HepG2 (cell line): ENCODE results near the gene UNC13D. TPM values are rescaled to one million over a fixed set of nuclear protein-coding genes. Genes with fewer than 3 reads are reported as not detected.

ENCODE experiments used
- CREM ChIP-seq, 2 experiments: sonication (generic) in 1 of 2; formaldehyde crosslinking in 1 of 2; IDR thresholded peaks; 2 replicates each; pipeline versions ENCODE4 v1.4.0 to v1.6.1; 2016 to 2020; ENCODE audit warnings: antibody characterized with exemption in 1 of 2, mild to moderate bottlenecking in 1 of 2, missing genetic modification reagents in 1 of 2
- ETV5 ChIP-seq: IDR thresholded peaks from 2 replicates; pipeline ENCODE4 v1.6.1; 2018; ENCODE audit warnings: missing biosample characterization, missing genetic modification reagents, inconsistent platforms, borderline replicate concordance
- GZF1 ChIP-seq: sonication (generic); formaldehyde crosslinking; IDR thresholded peaks from 2 replicates; pipeline ENCODE4 v1.5.1; 2020; ENCODE audit warnings: mild to moderate bottlenecking, missing genetic modification reagents
- KLF11 ChIP-seq: IDR thresholded peaks from 2 replicates; pipeline ENCODE4 v1.6.1; 2016; ENCODE audit warnings: missing compliant biosample characterization
- KLF16 ChIP-seq, 2 experiments: sonication (generic) in 1 of 2; formaldehyde crosslinking in 1 of 2; IDR thresholded peaks; 2 replicates each; pipeline versions ENCODE4 v1.6.1 to v1.8.0; 2016 to 2023; ENCODE audit warnings: missing genetic modification reagents in 2 of 2, missing compliant biosample characterization in 1 of 2
- PHF5A ChIP-seq: IDR thresholded peaks from one replicate; pipeline ENCODE4 v1.6.1; 2018; ENCODE audit warnings: low read depth, missing genetic modification reagents; ENCODE audit not compliant: unreplicated experiment
- SPEN ChIP-seq: sonication (generic); formaldehyde crosslinking; IDR thresholded peaks from 2 replicates; pipeline ENCODE4 v1.5.1; 2020; ENCODE audit warnings: low read depth, mild to moderate bottlenecking, missing genetic modification reagents
- TBL1XR1 ChIP-seq: fragments of 150-350 bp; IDR thresholded peaks from 2 replicates; pipeline ENCODE4 v1.6.1; 2014; ENCODE audit warnings: borderline replicate concordance, low read length; ENCODE audit not compliant: partially characterized antibody
- TEAD3 ChIP-seq: optimal IDR thresholded peaks from 2 replicates; pipeline ENCODE3; 2016; ENCODE audit warnings: borderline replicate concordance
- ZFX ChIP-seq: sonication (generic); formaldehyde crosslinking; IDR thresholded peaks from 2 replicates; pipeline ENCODE4 v1.4.0; 2020; ENCODE audit warnings: mild to moderate bottlenecking, low read depth, missing genetic modification reagents, moderate library complexity
- ZNF431 ChIP-seq: sonication (generic); formaldehyde crosslinking; IDR thresholded peaks from 2 replicates; pipeline ENCODE4 v1.9.0; 2022; ENCODE audit warnings: missing genetic modification reagents, low read depth, mild to moderate bottlenecking, borderline replicate concordance
- ZNF572 ChIP-seq: sonication (generic); formaldehyde crosslinking; IDR thresholded peaks from 2 replicates; pipeline ENCODE4 v1.5.1; 2020; ENCODE audit warnings: mild to moderate bottlenecking, missing genetic modification reagents
- ZNF713 ChIP-seq: sonication (generic); formaldehyde crosslinking; IDR thresholded peaks from 2 replicates; pipeline ENCODE4 v1.4.0; 2020; ENCODE audit warnings: mild to moderate bottlenecking, missing genetic modification reagents
- ZNF850 ChIP-seq: sonication (generic); formaldehyde crosslinking; conservative IDR thresholded peaks from 2 replicates; pipeline ENCODE4 v1.9.0; 2021; ENCODE audit warnings: mild to moderate bottlenecking, missing genetic modification reagents
- ZSCAN22 ChIP-seq: sonication (generic); formaldehyde crosslinking; IDR thresholded peaks from 2 replicates; pipeline ENCODE4 v1.4.0; 2020; ENCODE audit warnings: mild to moderate bottlenecking, missing genetic modification reagents
- polyA plus RNA-seq, 8 experiments: library from polyadenylated mRNA; depleted of rRNA in 3 of 8; stranded (reverse) in 7 of 8; unstranded in 1 of 8; fragments of >200 nt; fragmentation: Illumina TruSeq in 4 of 8; extraction: Trizol in 4 of 8; gene quantifications; 2 replicates each; pipeline versions ENCODE4 v1.2.1 to v1.2.3, GENCODE V29; 2011 to 2016; ENCODE audit warnings: low read depth in 4 of 8, missing spikeins in 1 of 8, mixed read lengths in 1 of 8; ENCODE audit not compliant: insufficient read depth in 1 of 8
- total RNA-seq, 5 experiments: library from RNA; depleted of rRNA; stranded (reverse); fragments of >200 nt; fragmentation: Illumina TruSeq; extraction: Trizol; gene quantifications; 2 replicates each; pipeline ENCODE4 v1.2.3, GENCODE V29; 2016; ENCODE audit warnings: low read depth in 1 of 5
- TF ChIP-seq, protein P1 (sequence below): sonication (generic); formaldehyde crosslinking; IDR thresholded peaks from 2 replicates; pipeline ENCODE4 v1.4.0; 2020; ENCODE audit warnings: mild to moderate bottlenecking, missing genetic modification reagents
- TF ChIP-seq, protein P2 (sequence below): sonication (generic); formaldehyde crosslinking; IDR thresholded peaks from 2 replicates; pipeline ENCODE4 v1.5.1; 2020; ENCODE audit warnings: missing genetic modification reagents, mild to moderate bottlenecking, borderline replicate concordance
- TF ChIP-seq, protein P3 (sequence below): conservative IDR thresholded peaks from 2 replicates; pipeline ENCODE4 v1.6.1; 2018; ENCODE audit warnings: missing genetic modification reagents
- TF ChIP-seq, protein P4 (sequence below): IDR thresholded peaks from 2 replicates; pipeline ENCODE4 v1.6.1; 2018; ENCODE audit warnings: missing genetic modification reagents
- TF ChIP-seq, protein P5 (sequence below): sonication (generic); formaldehyde crosslinking; IDR thresholded peaks from 2 replicates; pipeline ENCODE4 v1.8.1; 2022; ENCODE audit warnings: low read depth, mild to moderate bottlenecking, missing genetic modification reagents

Gene UNC13D
- total and polyA plus RNA-seq, 2 of the 13 experiments (the other 11 are each of a cell fraction or from before 2014, with no cell fraction given) = 29.7 to 42.7 TPM

DNA sequence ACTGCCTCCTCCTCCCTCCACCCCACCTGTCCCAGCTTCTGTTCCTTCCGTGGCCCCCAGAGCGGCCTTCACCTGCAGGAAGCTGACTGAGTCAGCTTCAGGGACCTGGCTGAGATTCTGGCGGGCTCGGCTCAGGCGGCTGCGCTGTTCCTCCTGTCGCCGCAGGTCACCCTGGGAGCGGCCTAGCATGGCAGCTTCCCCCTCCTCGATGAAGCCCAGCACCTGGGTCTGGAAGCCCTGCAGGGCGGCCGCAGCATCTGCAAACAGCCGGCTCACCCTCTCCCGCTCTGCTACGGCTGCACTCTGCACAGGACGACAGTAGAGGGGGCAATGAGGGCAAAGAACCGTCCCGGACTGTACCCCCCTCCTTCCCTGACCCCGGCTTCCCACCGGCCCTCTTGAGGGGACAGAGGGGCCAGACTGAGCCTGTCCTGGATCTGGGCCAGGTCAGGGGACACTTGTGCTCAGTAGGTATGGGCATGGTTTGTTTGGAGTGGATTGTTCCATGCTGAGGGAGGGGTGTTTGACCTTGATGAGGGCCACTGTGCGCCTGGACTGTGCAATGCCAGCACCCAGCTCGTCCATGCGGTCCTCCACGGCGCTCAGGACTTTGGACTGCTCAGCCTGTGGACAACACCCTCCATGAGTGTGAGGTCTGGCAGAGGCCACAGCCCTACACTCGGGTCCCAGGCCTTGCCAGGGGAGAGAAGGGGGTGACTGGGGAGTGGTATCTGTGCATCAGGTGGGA is 32.2 kb upstream of the UNC13D start (continued):
- TF ChIP-seq, protein P1, sequence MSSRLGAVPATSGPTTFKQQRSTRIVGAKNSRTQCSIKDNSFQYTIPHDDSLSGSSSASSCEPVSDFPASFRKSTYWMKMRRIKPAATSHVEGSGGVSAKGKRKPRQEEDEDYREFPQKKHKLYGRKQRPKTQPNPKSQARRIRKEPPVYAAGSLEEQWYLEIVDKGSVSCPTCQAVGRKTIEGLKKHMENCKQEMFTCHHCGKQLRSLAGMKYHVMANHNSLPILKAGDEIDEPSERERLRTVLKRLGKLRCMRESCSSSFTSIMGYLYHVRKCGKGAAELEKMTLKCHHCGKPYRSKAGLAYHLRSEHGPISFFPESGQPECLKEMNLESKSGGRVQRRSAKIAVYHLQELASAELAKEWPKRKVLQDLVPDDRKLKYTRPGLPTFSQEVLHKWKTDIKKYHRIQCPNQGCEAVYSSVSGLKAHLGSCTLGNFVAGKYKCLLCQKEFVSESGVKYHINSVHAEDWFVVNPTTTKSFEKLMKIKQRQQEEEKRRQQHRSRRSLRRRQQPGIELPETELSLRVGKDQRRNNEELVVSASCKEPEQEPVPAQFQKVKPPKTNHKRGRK (CRISPR knock-in tag) = no peak
- TF ChIP-seq, protein P2, sequence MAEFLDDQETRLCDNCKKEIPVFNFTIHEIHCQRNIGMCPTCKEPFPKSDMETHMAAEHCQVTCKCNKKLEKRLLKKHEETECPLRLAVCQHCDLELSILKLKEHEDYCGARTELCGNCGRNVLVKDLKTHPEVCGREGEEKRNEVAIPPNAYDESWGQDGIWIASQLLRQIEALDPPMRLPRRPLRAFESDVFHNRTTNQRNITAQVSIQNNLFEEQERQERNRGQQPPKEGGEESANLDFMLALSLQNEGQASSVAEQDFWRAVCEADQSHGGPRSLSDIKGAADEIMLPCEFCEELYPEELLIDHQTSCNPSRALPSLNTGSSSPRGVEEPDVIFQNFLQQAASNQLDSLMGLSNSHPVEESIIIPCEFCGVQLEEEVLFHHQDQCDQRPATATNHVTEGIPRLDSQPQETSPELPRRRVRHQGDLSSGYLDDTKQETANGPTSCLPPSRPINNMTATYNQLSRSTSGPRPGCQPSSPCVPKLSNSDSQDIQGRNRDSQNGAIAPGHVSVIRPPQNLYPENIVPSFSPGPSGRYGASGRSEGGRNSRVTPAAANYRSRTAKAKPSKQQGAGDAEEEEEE = peak; percentile 85; the same call in 1 of the 2 replicates
- TF ChIP-seq, protein P3, sequence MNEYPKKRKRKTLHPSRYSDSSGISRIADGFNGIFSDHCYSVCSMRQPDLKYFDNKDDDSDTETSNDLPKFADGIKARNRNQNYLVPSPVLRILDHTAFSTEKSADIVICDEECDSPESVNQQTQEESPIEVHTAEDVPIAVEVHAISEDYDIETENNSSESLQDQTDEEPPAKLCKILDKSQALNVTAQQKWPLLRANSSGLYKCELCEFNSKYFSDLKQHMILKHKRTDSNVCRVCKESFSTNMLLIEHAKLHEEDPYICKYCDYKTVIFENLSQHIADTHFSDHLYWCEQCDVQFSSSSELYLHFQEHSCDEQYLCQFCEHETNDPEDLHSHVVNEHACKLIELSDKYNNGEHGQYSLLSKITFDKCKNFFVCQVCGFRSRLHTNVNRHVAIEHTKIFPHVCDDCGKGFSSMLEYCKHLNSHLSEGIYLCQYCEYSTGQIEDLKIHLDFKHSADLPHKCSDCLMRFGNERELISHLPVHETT (CRISPR knock-in tag) = peak; percentile 91
- peak; percentile 86 for TF ChIP-seq TEAD3 (CRISPR knock-in tag)
- peak; percentile 64; the same call in 1 of the 2 replicates for TF ChIP-seq CREM (IDR thresholded peaks at IDR 0.05)
- TF ChIP-seq CREM (CRISPR knock-in tag; IDR thresholded peaks at IDR 0.05) = no peak
- TF ChIP-seq GZF1 (CRISPR knock-in tag) = no peak
- TF ChIP-seq ZFX (CRISPR knock-in tag) = peak; percentile 97
- TF ChIP-seq TBL1XR1 = peak; percentile 57
- peak; percentile 17; the same call in 1 of the 2 replicates for TF ChIP-seq KLF11 (CRISPR knock-in tag)
- no peak for TF ChIP-seq ZNF850 (CRISPR knock-in tag)
- no peak; the same call in 1 of the 2 replicates for TF ChIP-seq ZSCAN22 (CRISPR knock-in tag)
- TF ChIP-seq KLF16 (CRISPR knock-in tag; IDR thresholded peaks at IDR 0.05) = peak; percentile 68 to 89; a peak in 3 of 4 replicates
- no peak for TF ChIP-seq PHF5A (CRISPR knock-in tag)
- TF ChIP-seq ZNF431 (CRISPR knock-in tag) = peak; percentile 96
- TF ChIP-seq ZNF713 (CRISPR knock-in tag) = no peak
- TF ChIP-seq SPEN (CRISPR knock-in tag) = peak; percentile 98
- TF ChIP-seq, protein P4, sequence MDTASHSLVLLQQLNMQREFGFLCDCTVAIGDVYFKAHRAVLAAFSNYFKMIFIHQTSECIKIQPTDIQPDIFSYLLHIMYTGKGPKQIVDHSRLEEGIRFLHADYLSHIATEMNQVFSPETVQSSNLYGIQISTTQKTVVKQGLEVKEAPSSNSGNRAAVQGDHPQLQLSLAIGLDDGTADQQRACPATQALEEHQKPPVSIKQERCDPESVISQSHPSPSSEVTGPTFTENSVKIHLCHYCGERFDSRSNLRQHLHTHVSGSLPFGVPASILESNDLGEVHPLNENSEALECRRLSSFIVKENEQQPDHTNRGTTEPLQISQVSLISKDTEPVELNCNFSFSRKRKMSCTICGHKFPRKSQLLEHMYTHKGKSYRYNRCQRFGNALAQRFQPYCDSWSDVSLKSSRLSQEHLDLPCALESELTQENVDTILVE (CRISPR knock-in tag) = peak; percentile 41; the same call in 1 of the 2 replicates
- peak; percentile 97 for TF ChIP-seq ZNF572 (CRISPR knock-in tag)
- TF ChIP-seq ETV5 (CRISPR knock-in tag) = peak; percentile 77; the same call in 1 of the 2 replicates
- TF ChIP-seq, protein P5, sequence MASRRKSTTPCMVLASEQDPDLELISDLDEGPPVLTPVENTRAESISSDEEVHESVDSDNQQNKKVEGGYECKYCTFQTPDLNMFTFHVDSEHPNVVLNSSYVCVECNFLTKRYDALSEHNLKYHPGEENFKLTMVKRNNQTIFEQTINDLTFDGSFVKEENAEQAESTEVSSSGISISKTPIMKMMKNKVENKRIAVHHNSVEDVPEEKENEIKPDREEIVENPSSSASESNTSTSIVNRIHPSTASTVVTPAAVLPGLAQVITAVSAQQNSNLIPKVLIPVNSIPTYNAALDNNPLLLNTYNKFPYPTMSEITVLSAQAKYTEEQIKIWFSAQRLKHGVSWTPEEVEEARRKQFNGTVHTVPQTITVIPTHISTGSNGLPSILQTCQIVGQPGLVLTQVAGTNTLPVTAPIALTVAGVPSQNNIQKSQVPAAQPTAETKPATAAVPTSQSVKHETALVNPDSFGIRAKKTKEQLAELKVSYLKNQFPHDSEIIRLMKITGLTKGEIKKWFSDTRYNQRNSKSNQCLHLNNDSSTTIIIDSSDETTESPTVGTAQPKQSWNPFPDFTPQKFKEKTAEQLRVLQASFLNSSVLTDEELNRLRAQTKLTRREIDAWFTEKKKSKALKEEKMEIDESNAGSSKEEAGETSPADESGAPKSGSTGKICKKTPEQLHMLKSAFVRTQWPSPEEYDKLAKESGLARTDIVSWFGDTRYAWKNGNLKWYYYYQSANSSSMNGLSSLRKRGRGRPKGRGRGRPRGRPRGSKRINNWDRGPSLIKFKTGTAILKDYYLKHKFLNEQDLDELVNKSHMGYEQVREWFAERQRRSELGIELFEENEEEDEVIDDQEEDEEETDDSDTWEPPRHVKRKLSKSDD (CRISPR knock-in tag) = peak; percentile 97
